GM20000 (cell line): ENCODE results near the gene WBP1.
"Not testable (repeated sequence)": the region's sequence is repeated elsewhere in the genome, so short reads cannot be mapped to it uniquely, and the experiment has no call there.

Experiments used
- DNase-seq: peaks from one replicate; pipeline ENCODE4 v3.0.0; 2012; ENCODE audit warnings: low spot score
- CTCF ChIP-seq: IDR thresholded peaks from 2 replicates; pipeline ENCODE4 v1.5.1; 2012; ENCODE audit warnings: mild to moderate bottlenecking, control low read depth; ENCODE audit errors: extremely low read depth, missing control alignments

WBP1 gene

GRCh38 chr2:74417197-74417596 is 41.0 kb upstream of the WBP1 start:
- DNase-seq, result no peak
- no peak for TF ChIP-seq CTCF

- DNase-seq, result no peak
- TF ChIP-seq CTCF, result no peak
These were observed 40.5 kb upstream of the WBP1 start for GRCh38 chr2:74417763-74418162.

- no peak for TF ChIP-seq CTCF
- DNase-seq, result no peak
These were observed 39.9 kb upstream of the WBP1 start for GRCh38 chr2:74418312-74418711.

- no peak for DNase-seq
These were observed 38.9 kb upstream of the WBP1 start for GRCh38 chr2:74419345-74419744.

GRCh38 chr2:74420006-74420405 is 38.2 kb upstream of the WBP1 start:
- no peak for DNase-seq
- TF ChIP-seq CTCF, result no peak

More at GRCh38 chr2:74419345-74419744, 38.9 kb upstream of the WBP1 start:
- no peak for TF ChIP-seq CTCF

GRCh38 chr2:74420443-74421103 is 37.7 kb upstream of the WBP1 start:
- not testable (repeated sequence) for DNase-seq

GRCh38 chr2:74421221-74421870 is 36.9 kb upstream of the WBP1 start, which contains the start of the genes C2orf81 and WDR54:
TSS of gene C2orf81 (minus strand) at chr2:74421619. CDS start at chr2:74421560, 59 bp downstream.
TSS of gene WDR54 (plus strand) at chr2:74421730. CDS start at chr2:74422154, 424 bp downstream.
- no peak for TF ChIP-seq CTCF
- peak; percentile 98 for DNase-seq
